H9 (cell line): ENCODE data around the gene IFFO2. TPM values are rescaled to one million over a fixed set of nuclear protein-coding genes. Genes with fewer than 3 reads are reported as not detected.

Experiments
- DNase-seq: peaks from one replicate; pipeline ENCODE4 v3.0.0-alpha.2; 2017
- H2AFZ ChIP-seq: one replicate; pipeline ENCODE4 v1.6.1; 2013; ENCODE audit warnings: mild to moderate bottlenecking, low read length, control low read depth, moderate library complexity
- H2AK5ac ChIP-seq: 2 replicates; pipeline ENCODE4 v1.6.1; 2013; ENCODE audit warnings: low read length, control low read depth, mixed read lengths; ENCODE audit not compliant: insufficient read length
- H2BK120ac ChIP-seq: one replicate; pipeline ENCODE4 v1.6.1; 2013; ENCODE audit warnings: low read depth, mild to moderate bottlenecking, low read length, control low read depth, inconsistent platforms; ENCODE audit not compliant: poor library complexity, severe bottlenecking
- H2BK12ac ChIP-seq: 2 replicates; pipeline ENCODE4 v1.6.1; 2013; ENCODE audit warnings: low read length, control low read depth, mixed read lengths, low read depth; ENCODE audit not compliant: insufficient read length
- H2BK15ac ChIP-seq: 2 replicates; pipeline ENCODE4 v1.6.1; 2013; ENCODE audit warnings: low read depth, low read length, control low read depth
- H2BK20ac ChIP-seq: one replicate; pipeline ENCODE4 v1.6.1; 2013; ENCODE audit warnings: low read depth, mild to moderate bottlenecking, low read length, control low read depth, inconsistent platforms; ENCODE audit not compliant: poor library complexity, severe bottlenecking
- H2BK5ac ChIP-seq: 2 replicates; pipeline ENCODE4 v1.6.1; 2013; ENCODE audit warnings: low read length, control low read depth, mixed read lengths; ENCODE audit not compliant: insufficient read length
- H3K14ac ChIP-seq: 2 replicates; pipeline ENCODE4 v1.6.1; 2013; ENCODE audit warnings: low read length, control low read depth; ENCODE audit not compliant: insufficient read depth
- H3K18ac ChIP-seq: 2 replicates; pipeline ENCODE4 v1.6.1; 2013; ENCODE audit warnings: low read depth, mild to moderate bottlenecking, mixed read lengths, low read length, control low read depth; ENCODE audit not compliant: insufficient read length
- H3K23ac ChIP-seq: 2 replicates; pipeline ENCODE4 v1.6.1; 2013; ENCODE audit warnings: low read length, control low read depth, mixed read lengths, low read depth; ENCODE audit not compliant: insufficient read length
- H3K23me2 ChIP-seq: 2 replicates; pipeline ENCODE4 v1.6.1; 2013; ENCODE audit warnings: low read depth, mild to moderate bottlenecking, mixed read lengths, low read length, control low read depth; ENCODE audit not compliant: insufficient read length, poor library complexity, severe bottlenecking
- H3K27ac ChIP-seq: 2 replicates; pipeline ENCODE4 v1.5.1; 2013; ENCODE audit warnings: low read length, control low read depth, mixed read lengths, low read depth; ENCODE audit not compliant: insufficient read length
- H3K27me3 ChIP-seq: 2 replicates; pipeline ENCODE4 v1.6.1; 2013; ENCODE audit warnings: low read length, control low read depth, inconsistent platforms; ENCODE audit not compliant: insufficient read depth
- H3K4ac ChIP-seq: 2 replicates; pipeline ENCODE4 v1.6.1; 2013; ENCODE audit warnings: low read depth, mild to moderate bottlenecking, control low read depth, inconsistent platforms, low read length, moderate library complexity
- H3K4me1 ChIP-seq: 2 replicates; pipeline ENCODE4 v1.6.1; 2013; ENCODE audit warnings: low read length, control low read depth, inconsistent platforms; ENCODE audit not compliant: insufficient read depth
- H3K4me2 ChIP-seq: 2 replicates; pipeline ENCODE4 v1.6.1; 2013; ENCODE audit warnings: low read length, control low read depth, mixed read lengths; ENCODE audit not compliant: insufficient read length, insufficient read depth
- H3K56ac ChIP-seq: 2 replicates; pipeline ENCODE4 v1.6.1; 2013; ENCODE audit warnings: low read depth, mild to moderate bottlenecking, mixed read lengths, low read length, control low read depth; ENCODE audit not compliant: insufficient read length
- H3K79me1 ChIP-seq: 2 replicates; pipeline ENCODE4 v1.6.1; 2013; ENCODE audit warnings: low read depth, mild to moderate bottlenecking, moderate library complexity, low read length, control low read depth, inconsistent platforms; ENCODE audit not compliant: insufficient read depth, poor library complexity, severe bottlenecking
- H3K79me2 ChIP-seq: 2 replicates; pipeline ENCODE4 v1.6.1; 2013; ENCODE audit warnings: low read length, control low read depth, inconsistent platforms; ENCODE audit not compliant: insufficient read depth
- H3K9ac ChIP-seq: 2 replicates; pipeline ENCODE4 v1.6.1; 2013; ENCODE audit warnings: low read length, control low read depth, mixed read lengths; ENCODE audit not compliant: insufficient read length; ENCODE audit errors: extremely low read depth
- H3K9me3 ChIP-seq: one replicate; pipeline ENCODE4 v1.6.1; 2013; ENCODE audit warnings: low read depth, low read length, inconsistent platforms; ENCODE audit not compliant: control insufficient read depth
- H3T11ph ChIP-seq: one replicate; pipeline ENCODE4 v1.6.1; 2013; ENCODE audit warnings: mild to moderate bottlenecking, low read length, control low read depth, inconsistent platforms
- H4K20me1 ChIP-seq: one replicate; pipeline ENCODE4 v1.6.1; 2013; ENCODE audit not compliant: control insufficient read depth, insufficient read length, insufficient read depth
- H4K5ac ChIP-seq: 2 replicates; pipeline ENCODE4 v1.6.1; 2013; ENCODE audit warnings: low read depth, mild to moderate bottlenecking, mixed read lengths, low read length, control low read depth; ENCODE audit not compliant: insufficient read length
- H4K8ac ChIP-seq: replicated peaks from 2 replicates; pipeline ENCODE4 v1.6.1; 2013; ENCODE audit warnings: low read length, control low read depth, mixed read lengths, low read depth; ENCODE audit not compliant: insufficient read length
- H4K91ac ChIP-seq: 2 replicates; pipeline ENCODE4 v1.6.1; 2013; ENCODE audit warnings: low read depth, mild to moderate bottlenecking, moderate library complexity, mixed read lengths, low read length, control low read depth; ENCODE audit not compliant: insufficient read length
- H3K27ac Mint-ChIP-seq, 3 experiments: 2 replicates in 2 of 3; 3 replicates in 1 of 3; pipeline ENCODE4 v1.8.0; 2020 to 2021; ENCODE audit warnings: mixed read lengths in 3 of 3, mild to moderate bottlenecking in 1 of 3, moderate library complexity in 1 of 3
- H3K27me3 Mint-ChIP-seq: 2 replicates; pipeline ENCODE4 v1.8.0; 2021; ENCODE audit warnings: low read depth, mild to moderate bottlenecking, moderate library complexity, mixed read lengths
- H3K36me3 Mint-ChIP-seq, 3 experiments: 2 replicates in 2 of 3; 3 replicates in 1 of 3; pipeline ENCODE4 v1.8.0; 2020 to 2021; ENCODE audit warnings: low read depth in 3 of 3, mixed read lengths in 3 of 3; ENCODE audit not compliant: insufficient read depth in 1 of 3
- H3K4me1 Mint-ChIP-seq, 2 experiments: 2 replicates each; pipeline ENCODE4 v1.8.0; 2020; ENCODE audit warnings: mixed read lengths in 2 of 2
- H3K4me3 Mint-ChIP-seq, 2 experiments: 2 replicates in 1 of 2; 3 replicates in 1 of 2; pipeline ENCODE4 v1.8.0; 2020 to 2021; ENCODE audit warnings: mild to moderate bottlenecking in 2 of 2, mixed read lengths in 2 of 2, moderate library complexity in 1 of 2
- H3K9me3 Mint-ChIP-seq, 2 experiments: 2 replicates in 1 of 2; 3 replicates in 1 of 2; pipeline ENCODE4 v1.8.0; 2020; ENCODE audit warnings: mild to moderate bottlenecking in 2 of 2, mixed read lengths in 2 of 2, moderate library complexity in 1 of 2
- CTCF ChIP-seq: fragments of 200-600 bp; sonication (generic); conservative IDR thresholded peaks from 3 replicates; pipeline ENCODE4 v1.8.0; 2021; ENCODE audit warnings: antibody characterized with exemption, mild to moderate bottlenecking
- WGBS: extraction: QIAGEN DNeasy Blood & Tissue Kit; methylation state at CpG from one replicate; pipeline ENCODE4 v1.1.7; 2013; ENCODE audit warnings: missing lambda C conversion rate, low lambda C conversion rate, mixed read lengths; ENCODE audit not compliant: insufficient read length; ENCODE audit errors: extremely low coverage; 5-methylcytosine and 5-hydroxymethylcytosine counted together
- total RNA-seq: library from RNA; stranded (reverse); gene quantifications from 2 replicates; pipeline ENCODE4 v1.2.1, GENCODE V29; 2021

Gene IFFO2
- total RNA-seq, 1 experiment from 2014 or later, result 3.6 TPM

GRCh38 chr1:18868354-18868753 lies 88.1 kb downstream of the IFFO2 start:
- Histone ChIP-seq H4K91ac (no peak overlapping the region), H3K27ac (no peak overlapping the region), H3K56ac (no peak overlapping the region), H3K9ac (no peak overlapping the region), H2AFZ (no peak overlapping the region), H3T11ph (no peak overlapping the region), H3K27me3 (no peaks in the 10 kb centered on the region), H2BK120ac (no peak overlapping the region), H3K18ac (no peak overlapping the region), H3K23ac (no peak overlapping the region), H3K4me1 (no peaks in the 10 kb centered on the region), H2BK12ac (no peak overlapping the region), H2AK5ac (no peak overlapping the region), H3K9me3 (no peaks in the 10 kb centered on the region), H4K8ac (no peak overlapping the region), H4K20me1 (no peaks in the 10 kb centered on the region), H3K4ac (no peak overlapping the region), H2BK20ac (no peak overlapping the region), H3K23me2 (no peaks in the 10 kb centered on the region), H3K79me1 (no peaks in the 10 kb centered on the region), H3K4me2 (no peak overlapping the region), H4K5ac (no peak overlapping the region), H3K14ac (no peak overlapping the region), H2BK5ac (no peak overlapping the region), H3K79me2 (no peaks in the 10 kb centered on the region), H2BK15ac (no peak overlapping the region)
- Mint-ChIP-seq H3K27me3 (peaks cover 16% of the 10 kb centered on the region), H3K36me3 (peaks cover 0 to 5% (median 0%) of the 10 kb centered on the region in 3 experiments; a peak in 3 of 7 replicates), H3K27ac (no peak overlapping the region), H3K4me3 (no peak overlapping the region), H3K9me3 (no peaks in the 10 kb centered on the region), H3K4me1 (peaks cover 4 to 8% of the 10 kb centered on the region in 2 experiments)
- WGBS, result no CpG with 5 or more reads among the region's 5 CpGs
- DNase-seq, result no peak
- TF ChIP-seq CTCF, result no peak
